Measurements from ENCODE around the gene GTSE1. TPM values are rescaled to one million over a fixed set of nuclear protein-coding genes. Genes with fewer than 3 reads are reported as not detected.

The GTSE1 gene
- polyA plus RNA-seq, 2 of the 4 experiments (the other 2 are of a cell fraction) = 11.5 to 25.7 TPM

GRCh38 chr22:46340676-46341075 lies 44.0 kb downstream of the GTSE1 start:
- ATAC-seq = no peak
- no peak for FAIRE-seq
- 93% methylated on average over 13 of the region's 13 CpGs for WGBS (ENCODE audit: missing lambda C conversion rate)

DNA sequence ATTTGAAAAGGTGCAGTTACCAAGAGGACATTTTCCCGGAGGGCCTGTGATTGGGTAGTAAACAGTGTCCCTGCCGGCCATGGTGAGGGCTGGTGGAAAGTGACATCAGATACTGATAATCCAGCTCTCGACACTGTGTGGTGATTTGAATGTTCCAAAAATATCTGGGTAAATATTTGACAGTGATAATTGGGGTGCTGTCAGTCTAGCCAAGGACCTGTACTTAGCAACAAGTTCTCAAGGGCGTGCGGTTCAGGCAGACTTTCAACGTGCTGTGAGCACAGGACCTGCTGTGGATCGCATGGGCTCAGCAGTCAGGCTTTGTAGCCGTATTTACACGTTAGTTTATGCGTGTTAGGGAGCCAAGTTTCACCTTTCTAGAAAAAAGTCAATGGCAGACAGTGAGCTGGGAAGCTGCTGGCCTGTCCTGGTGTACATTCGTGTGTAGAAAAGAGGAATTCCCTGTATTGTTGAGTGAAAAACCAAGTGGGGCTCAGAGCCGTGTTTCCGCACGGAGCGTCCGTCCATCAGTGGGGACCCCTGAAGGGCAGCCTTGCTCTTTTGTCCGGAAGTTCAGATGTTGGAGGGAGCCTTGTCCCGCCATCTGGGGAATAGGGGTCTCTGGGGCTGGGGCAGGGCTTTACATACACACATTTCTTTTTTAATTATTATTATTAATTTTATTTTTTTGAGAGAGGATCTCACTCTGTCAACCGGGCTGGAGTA lies 50.2 kb downstream of the GTSE1 start:
- H3K4me3 ChIP-seq = no peak overlapping the region
- H3K4me1 ChIP-seq = no peaks in the 10 kb centered on the region
- TF ChIP-seq USF2 (IDR thresholded peaks at IDR 0.05) (no peak), HDAC2 (IDR thresholded peaks at IDR 0.05) (no peak), KDM5A (IDR thresholded peaks at IDR 0.05) (no peak), MAX (IDR thresholded peaks at IDR 0.05) (no peak), JUNB (IDR thresholded peaks at IDR 0.05) (no peak), RCOR1 (IDR thresholded peaks at IDR 0.05; ENCODE audit: low read depth, low read length) (no peak), SREBF2 (IDR thresholded peaks at IDR 0.05) (no peak), FOSB (CRISPR knock-in tag; IDR thresholded peaks at IDR 0.05) (no peak), TP53 (CRISPR knock-in tag; IDR thresholded peaks at IDR 0.05) (no peak), EHF (CRISPR knock-in tag; IDR thresholded peaks at IDR 0.05) (no peak), EHMT2 (IDR thresholded peaks at IDR 0.05; ENCODE audit: low read depth) (no peak), HES2 (IDR thresholded peaks at IDR 0.05) (no peak)
- TF ChIP-seq, protein P1, sequence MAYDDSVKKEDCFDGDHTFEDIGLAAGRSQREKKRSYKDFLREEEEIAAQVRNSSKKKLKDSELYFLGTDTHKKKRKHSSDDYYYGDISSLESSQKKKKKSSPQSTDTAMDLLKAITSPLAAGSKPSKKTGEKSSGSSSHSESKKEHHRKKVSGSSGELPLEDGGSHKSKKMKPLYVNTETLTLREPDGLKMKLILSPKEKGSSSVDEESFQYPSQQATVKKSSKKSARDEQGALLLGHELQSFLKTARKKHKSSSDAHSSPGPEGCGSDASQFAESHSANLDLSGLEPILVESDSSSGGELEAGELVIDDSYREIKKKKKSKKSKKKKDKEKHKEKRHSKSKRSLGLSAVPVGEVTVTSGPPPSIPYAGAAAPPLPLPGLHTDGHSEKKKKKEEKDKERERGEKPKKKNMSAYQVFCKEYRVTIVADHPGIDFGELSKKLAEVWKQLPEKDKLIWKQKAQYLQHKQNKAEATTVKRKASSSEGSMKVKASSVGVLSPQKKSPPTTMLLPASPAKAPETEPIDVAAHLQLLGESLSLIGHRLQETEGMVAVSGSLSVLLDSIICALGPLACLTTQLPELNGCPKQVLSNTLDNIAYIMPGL (CRISPR knock-in tag; IDR thresholded peaks at IDR 0.05; ENCODE audit: borderline replicate concordance) = no peak
- ATAC-seq = no peak
- FAIRE-seq = no peak
- no peak overlapping the region for H3K4me2 ChIP-seq
- DNase-seq (ENCODE audit: low read depth in 1 of 2, low spot score in 1 of 2) = no peak
- H3K27ac ChIP-seq = no peak overlapping the region
- H3K9me3 ChIP-seq = no peaks in the 10 kb centered on the region
- POLR2A ChIA-PET = no interaction called here
- CTCF ChIA-PET = interaction anchor here (1.0 to 2.0 kb wide), 4 partner anchors 9 to 195 kb away, joined by 3 to 6 read pairs (median 4); no protein-coding TSS in a partner anchor
- WGBS (ENCODE audit: missing lambda C conversion rate) = 93% methylated on average over 18 of the region's 19 CpGs

More at GRCh38 chr22:46340676-46341075, 44.0 kb downstream of the GTSE1 start:
- Histone ChIP-seq H3K4me1 (peaks cover 7% of the 10 kb centered on the region; the same call in 2 of the 3 replicates), H3K27ac (no peak overlapping the region), H3K4me3 (no peak overlapping the region), H3K4me2 (no peak overlapping the region), H3K9me3 (no peaks in the 10 kb centered on the region)
- ChIA-PET CTCF (interaction anchor here (0.6 to 1.2 kb wide), 2 partner anchors 9 to 28 kb away, joined by 3 read pairs; no protein-coding TSS in a partner anchor), POLR2A (no interaction called here)
- no peak for DNase-seq (ENCODE audit: low read depth in 1 of 2, low spot score in 1 of 2)
- no peak for TF ChIP-seq JUNB (IDR thresholded peaks at IDR 0.05)
- TF ChIP-seq ZNF302 (CRISPR knock-in tag; IDR thresholded peaks at IDR 0.05) = no peak
- TF ChIP-seq POLR2AphosphoS2 (conservative IDR thresholded peaks at IDR 0.05; ENCODE audit: low read length) = no peak
- no peak for TF ChIP-seq RCOR1 (IDR thresholded peaks at IDR 0.05; ENCODE audit: low read depth, low read length)
- no peak for TF ChIP-seq KDM5A (IDR thresholded peaks at IDR 0.05)
- TF ChIP-seq EP300 (IDR thresholded peaks at IDR 0.05) = no peak
- TF ChIP-seq MYC (IDR thresholded peaks at IDR 0.05; ENCODE audit: borderline replicate concordance, low read length) = no peak
- no peak for TF ChIP-seq CBX2 (IDR thresholded peaks at IDR 0.05; ENCODE audit: borderline replicate concordance, low read depth)
- TF ChIP-seq, protein P2, sequence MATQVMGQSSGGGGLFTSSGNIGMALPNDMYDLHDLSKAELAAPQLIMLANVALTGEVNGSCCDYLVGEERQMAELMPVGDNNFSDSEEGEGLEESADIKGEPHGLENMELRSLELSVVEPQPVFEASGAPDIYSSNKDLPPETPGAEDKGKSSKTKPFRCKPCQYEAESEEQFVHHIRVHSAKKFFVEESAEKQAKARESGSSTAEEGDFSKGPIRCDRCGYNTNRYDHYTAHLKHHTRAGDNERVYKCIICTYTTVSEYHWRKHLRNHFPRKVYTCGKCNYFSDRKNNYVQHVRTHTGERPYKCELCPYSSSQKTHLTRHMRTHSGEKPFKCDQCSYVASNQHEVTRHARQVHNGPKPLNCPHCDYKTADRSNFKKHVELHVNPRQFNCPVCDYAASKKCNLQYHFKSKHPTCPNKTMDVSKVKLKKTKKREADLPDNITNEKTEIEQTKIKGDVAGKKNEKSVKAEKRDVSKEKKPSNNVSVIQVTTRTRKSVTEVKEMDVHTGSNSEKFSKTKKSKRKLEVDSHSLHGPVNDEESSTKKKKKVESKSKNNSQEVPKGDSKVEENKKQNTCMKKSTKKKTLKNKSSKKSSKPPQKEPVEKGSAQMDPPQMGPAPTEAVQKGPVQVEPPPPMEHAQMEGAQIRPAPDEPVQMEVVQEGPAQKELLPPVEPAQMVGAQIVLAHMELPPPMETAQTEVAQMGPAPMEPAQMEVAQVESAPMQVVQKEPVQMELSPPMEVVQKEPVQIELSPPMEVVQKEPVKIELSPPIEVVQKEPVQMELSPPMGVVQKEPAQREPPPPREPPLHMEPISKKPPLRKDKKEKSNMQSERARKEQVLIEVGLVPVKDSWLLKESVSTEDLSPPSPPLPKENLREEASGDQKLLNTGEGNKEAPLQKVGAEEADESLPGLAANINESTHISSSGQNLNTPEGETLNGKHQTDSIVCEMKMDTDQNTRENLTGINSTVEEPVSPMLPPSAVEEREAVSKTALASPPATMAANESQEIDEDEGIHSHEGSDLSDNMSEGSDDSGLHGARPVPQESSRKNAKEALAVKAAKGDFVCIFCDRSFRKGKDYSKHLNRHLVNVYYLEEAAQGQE (IDR thresholded peaks at IDR 0.05) = no peak
- no peak for TF ChIP-seq MAFK (IDR thresholded peaks at IDR 0.05; ENCODE audit: partially characterized antibody)
- no peak for TF ChIP-seq MAZ (IDR thresholded peaks at IDR 0.05; ENCODE audit: borderline replicate concordance, low read depth, low read length)
